Measurements from ENCODE around the gene ZP1.

GRCh38 chr11:60917267-60917666, 49.9 kb downstream of the ZP1 start:
- TF ChIP-seq TAF1 (IDR thresholded peaks at IDR 0.05; ENCODE audit: borderline replicate concordance, insufficient read depth, low read length) (no peak), POLR2AphosphoS5 (IDR thresholded peaks at IDR 0.05; ENCODE audit: low read depth, low read length) (no peak)

All from PFSK-1 (cell line).